ENCODE data around the gene ARGFX.
A peak's percentile ranks its signal among the peaks of the same experiment; 100 is the strongest.
"Not testable (repeated sequence)": the region's sequence is repeated elsewhere in the genome, so short reads cannot be mapped to it uniquely, and the experiment has no call there.

The ARGFX gene

GRCh38 chr3:121599900-121600299, 32.2 kb downstream of the ARGFX start:
- not testable (repeated sequence) for DNase-seq (ENCODE audit: low spot score)

- peak; percentile 22 for DNase-seq (ENCODE audit: low spot score)
Measured at GRCh38 chr3:121601212-121601812, 33.6 kb downstream of the ARGFX start.

GRCh38 chr3:121604759-121605158, 37.0 kb downstream of the ARGFX start:
- no peak for DNase-seq (ENCODE audit: low spot score)

GRCh38 chr3:121606106-121606505, 38.4 kb downstream of the ARGFX start:
- DNase-seq (ENCODE audit: low spot score), result no peak

Measured in kidney capillary endothelial cell (primary cell).